GM21528 (cell line): Measurements from ENCODE around the gene ITPKC.

ENCODE experiments used
- ATAC-seq: cut with Tn5 transposase; IDR thresholded peaks from one replicate; pipeline ENCODE4 v1.9.1; 2021; ENCODE audit warnings: mild to moderate bottlenecking, moderate library complexity; ENCODE audit not compliant: unreplicated experiment, low FRiP score

The ITPKC gene

DNA sequence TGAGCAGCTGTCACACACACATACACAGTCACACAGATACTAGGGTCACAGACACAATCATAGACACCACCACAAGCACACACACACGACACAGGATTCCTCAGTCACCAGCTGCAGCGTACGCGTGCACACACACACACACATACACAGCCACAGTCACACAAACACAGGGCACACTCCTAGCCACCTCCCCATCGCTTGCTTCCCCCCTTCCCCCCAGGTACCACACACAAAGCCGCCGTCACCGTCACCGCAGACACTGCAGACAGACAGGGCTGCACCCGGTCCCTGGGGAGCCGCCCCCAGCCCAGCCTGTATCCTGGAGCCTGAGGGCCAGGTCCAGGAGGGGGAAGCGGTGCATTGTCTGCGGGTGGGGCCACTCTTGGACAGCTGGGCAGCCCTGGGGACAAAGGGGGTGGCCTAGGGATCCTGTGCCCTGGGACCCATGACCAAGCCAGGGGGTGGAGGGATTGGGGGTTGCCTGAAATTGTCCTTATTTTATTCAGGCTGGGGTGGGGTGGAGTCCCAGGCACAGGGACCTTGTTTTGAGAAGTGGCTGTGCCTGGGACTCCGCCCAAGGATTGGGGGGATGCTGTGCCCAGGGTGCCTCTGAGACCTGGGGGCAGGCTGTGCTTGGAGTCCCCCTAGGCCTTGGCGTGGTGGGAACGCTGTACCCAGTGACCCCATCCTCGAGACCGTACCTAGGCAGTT, 27.4 kb upstream of the ITPKC start:
- no peak for ATAC-seq

DNA sequence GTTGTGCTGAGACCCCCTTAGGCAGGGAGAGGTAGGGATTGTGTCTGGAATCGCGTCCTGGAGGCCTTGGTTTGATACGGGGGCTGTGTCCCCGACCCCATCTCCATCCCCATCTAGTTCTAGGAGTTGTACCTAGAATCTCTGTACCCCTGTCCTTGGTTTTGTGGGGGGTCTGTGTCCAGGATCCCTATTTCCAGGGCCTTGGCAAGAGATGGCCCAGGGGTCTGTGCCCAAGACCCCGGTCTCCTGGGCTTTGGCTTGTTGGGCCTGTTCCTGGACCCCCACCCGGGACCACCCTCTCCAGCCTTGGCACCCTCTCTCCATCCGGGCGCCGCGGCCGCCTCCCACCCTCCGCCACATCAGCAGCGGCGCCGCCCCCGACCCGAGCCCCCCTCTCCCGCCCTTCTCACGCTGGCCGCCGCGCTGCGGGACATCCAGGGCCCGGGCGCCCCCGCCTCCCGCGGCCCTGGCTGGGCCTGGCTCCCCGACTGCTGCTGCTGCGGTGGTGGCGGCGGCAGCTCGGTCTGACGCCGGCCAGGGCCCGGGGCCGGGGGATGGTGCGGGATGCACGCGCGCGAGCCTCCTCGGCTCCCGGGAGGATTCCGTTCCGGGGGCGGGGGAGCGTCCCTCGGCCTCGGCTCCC, 26.7 kb upstream of the ITPKC start, which contains the start of gene NUMBL:
NUMBL (minus strand) TSS at position 602 of the 643 bp plus-strand sequence; CDS start at position 434, 168 bp downstream.
- peak; percentile 8 for ATAC-seq

- ATAC-seq, result peak; percentile 37
These were observed 26.1 kb upstream of the ITPKC start for GRCh38 chr19:40690693-40691420.

GRCh38 chr19:40691421-40692211, 25.3 kb upstream of the ITPKC start:
- no peak for ATAC-seq

- no peak for ATAC-seq
These were observed 24.7 kb upstream of the ITPKC start for GRCh38 chr19:40692212-40692551.

GRCh38 chr19:40693150-40693788, 23.6 kb upstream of the ITPKC start:
- ATAC-seq, result no peak

DNA sequence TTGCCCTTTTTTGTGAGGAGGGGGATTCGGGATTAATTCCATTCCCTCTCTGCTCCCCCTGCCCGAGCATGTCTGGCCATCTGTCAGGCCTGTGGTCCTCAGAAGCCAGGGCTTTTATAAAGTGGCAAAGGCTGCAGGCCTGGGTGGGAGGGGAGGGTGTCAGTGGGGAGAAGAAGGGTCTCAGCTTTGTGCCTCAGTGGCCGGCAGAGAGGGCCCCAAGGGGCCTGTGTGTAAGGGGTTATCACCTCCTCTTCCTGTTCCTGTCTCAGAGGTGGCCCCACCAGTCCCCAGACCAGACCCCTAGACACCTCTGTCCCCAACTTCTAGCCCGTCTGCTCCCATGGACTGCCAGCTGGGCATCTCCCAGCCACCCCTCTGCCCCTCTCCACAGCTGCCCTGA, 23.0 kb upstream of the ITPKC start:
- ATAC-seq, result no peak

- ATAC-seq, result no peak
These were observed 21.0 kb upstream of the ITPKC start for GRCh38 chr19:40695881-40696280.

- no peak for ATAC-seq
These were observed 19.9 kb upstream of the ITPKC start for GRCh38 chr19:40697007-40697406.

DNA sequence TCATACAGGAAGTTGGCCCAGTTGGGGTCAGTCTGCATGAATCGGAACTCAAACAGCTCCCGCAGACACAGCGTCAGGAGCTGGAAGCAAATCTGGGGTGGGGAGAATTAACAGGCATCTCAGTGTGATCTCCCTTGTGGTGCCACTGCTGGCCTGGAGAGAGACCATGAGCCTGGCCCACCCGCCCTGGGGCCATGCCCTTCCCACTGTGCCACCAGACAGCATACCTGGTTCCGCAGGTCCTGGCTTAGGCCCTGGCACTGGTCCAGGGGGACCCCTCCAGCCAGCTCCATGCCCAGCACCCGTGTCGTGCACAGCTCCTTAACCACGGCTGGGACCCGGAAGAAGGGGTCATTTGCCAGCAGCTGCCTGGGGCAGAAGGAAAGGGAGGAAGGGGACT, 16.8 kb upstream of the ITPKC start:
- no peak for ATAC-seq

DNA sequence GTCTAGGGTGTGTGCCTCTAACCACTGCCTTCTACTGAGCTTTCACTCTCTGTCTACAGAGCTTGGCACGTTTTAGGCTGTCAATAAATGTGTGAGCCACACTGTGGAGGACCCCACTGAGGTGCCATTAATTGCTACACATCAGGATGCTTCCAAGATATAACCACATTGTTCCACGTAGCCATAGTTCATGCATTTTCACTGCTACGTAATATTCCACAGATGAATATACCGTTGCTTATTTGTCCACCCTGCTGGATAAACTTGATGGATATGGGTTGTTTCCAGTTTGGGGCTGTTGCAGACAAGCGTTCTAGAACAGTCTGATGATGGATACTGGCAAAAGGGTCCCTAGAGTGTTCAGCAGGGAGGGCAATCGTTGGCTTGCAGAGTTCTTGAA, 15.2 kb upstream of the ITPKC start:
- no peak for ATAC-seq

- no peak for ATAC-seq
These were observed 14.4 kb upstream of the ITPKC start for GRCh38 chr19:40702337-40703012.

DNA sequence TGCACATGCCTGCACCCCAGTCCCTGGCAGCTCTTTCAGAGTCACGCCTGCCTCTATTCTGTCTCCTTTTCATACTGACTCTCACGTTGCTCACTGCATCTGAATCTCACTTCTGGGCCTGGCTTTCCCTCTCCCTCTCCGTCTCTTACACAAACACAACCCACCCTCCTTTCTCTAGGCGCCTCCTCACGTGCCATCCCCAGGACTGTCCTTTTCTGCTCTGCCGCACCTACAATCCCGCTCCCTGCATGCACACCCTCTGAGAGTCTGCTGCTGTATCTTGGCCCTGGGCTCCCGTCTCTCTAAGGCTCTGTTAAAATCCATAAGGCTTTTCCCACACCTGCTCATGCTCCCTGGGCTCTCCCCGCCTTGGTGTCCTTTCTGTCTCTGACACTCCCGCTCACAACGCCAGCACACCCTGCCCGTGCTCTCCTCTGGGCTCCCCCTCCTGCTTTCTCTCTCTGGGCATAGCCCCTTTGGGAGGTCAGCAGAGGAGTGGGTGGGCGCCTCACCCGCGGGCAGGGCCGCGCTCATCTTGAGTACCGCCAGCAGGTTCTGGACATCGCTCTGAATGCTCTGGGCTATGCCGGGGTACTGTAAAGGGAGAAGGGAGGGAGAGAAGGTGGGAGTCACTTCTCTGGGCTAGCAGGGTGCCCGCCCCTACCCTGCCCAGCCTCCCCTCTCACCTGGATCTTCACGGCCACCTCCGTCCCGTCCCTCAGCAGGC, 13.7 kb upstream of the ITPKC start:
- ATAC-seq, result no peak

GRCh38 chr19:40704491-40705361, 12.2 kb upstream of the ITPKC start:
- ATAC-seq, result no peak

- ATAC-seq, result no peak
These were observed 11.6 kb upstream of the ITPKC start for GRCh38 chr19:40705362-40705651.

DNA sequence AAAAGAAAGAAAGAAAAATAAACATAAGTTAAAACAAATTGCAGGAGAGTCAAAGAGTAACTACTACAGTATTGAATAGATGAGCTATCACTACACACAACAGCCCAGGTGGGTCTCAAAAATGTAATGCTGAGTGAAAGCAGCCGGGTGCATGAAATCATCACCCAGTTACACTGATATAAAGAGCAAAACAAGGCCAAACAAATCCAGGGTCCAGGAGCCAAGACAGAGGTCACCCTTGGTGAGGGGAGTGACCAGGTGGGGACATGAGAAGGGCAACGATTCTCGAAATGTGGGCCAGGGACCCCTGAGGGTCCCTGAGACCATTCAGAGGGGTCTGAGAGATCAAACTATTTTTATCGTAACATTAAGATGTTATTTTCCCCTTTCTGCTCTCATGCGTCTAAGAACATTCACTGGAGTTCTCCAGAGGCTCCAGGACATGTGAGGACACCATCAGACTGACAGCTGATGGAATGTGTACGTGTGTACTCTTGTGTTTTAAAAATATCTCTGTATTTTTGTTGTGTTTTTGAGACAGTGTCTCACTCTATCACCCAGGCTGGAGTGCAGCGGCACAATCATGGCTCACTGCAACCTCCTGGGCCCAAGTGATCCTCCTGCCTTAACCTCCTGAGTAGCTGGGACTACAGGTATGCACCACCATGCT, 10.8 kb upstream of the ITPKC start:
- ATAC-seq, result no peak

DNA sequence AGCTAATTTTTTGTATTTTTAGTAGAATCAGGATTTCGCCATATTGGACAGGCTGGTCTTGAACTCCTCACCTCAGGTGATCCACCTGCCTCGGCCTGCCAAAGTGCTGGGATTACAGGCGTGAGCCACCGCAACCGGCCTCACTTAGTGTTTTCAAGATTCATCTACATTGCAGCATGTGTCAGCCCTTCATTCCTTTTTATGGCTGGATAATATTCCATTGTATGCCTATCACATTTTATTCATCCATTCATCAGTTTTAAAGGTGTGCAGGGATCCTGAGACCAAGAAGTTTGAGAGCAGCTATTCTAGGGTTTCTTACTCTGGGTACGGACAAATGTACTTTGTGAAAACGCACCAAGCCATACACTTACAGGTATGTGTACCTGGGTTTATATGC, 9.3 kb upstream of the ITPKC start:
- no peak for ATAC-seq

DNA sequence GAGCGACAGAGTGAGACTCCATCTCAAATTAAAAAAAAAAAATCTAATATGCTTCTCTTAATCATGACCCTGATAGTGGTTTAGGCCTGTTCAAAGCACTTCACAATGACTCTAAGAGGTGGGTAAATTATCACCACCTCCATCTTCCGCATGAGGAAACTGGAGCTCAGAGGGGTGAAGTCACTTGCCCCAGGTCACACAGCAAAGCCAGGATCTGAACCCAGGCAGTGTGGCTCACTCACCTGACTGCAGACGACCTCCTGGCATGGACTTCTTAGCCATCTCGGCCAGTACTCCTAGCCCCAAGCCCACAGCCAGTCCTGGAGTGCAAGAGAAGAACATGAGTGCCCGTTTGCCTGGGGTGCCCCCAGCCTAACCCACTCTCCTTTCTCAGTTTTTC, 7.1 kb upstream of the ITPKC start:
- ATAC-seq, result no peak
